OCI-LY3 (cell line): ENCODE measurements around the gene SERGEF.

Experiments used
- CTCF ChIP-seq: fragments of 200-600, 300-600 bp; sonication (generic); IDR thresholded peaks from 2 replicates; pipeline ENCODE4 v1.5.1; 2014; ENCODE audit warnings: antibody characterized with exemption, low read length, low read depth
- EZH2phosphoT487 ChIP-seq: fragments of 200-600 bp; shearing (Covaris generic); IDR thresholded peaks from 2 replicates; pipeline ENCODE4 v1.6.1; 2018; ENCODE audit warnings: antibody characterized with exemption, mixed run types, low read depth

- TF ChIP-seq CTCF (no peak), EZH2phosphoT487 (no peak)
Observed at GRCh38 chr11:17740649-17741235, 272.1 kb downstream of the SERGEF start.
